ENCODE measurements around the gene LRRC2. TPM values are rescaled to one million over a fixed set of nuclear protein-coding genes. Genes with fewer than 3 reads are reported as not detected.

LRRC2 gene
- total and polyA plus RNA-seq, 10 donors: 0.59 to 10.9 (median 5.0) TPM

DNA sequence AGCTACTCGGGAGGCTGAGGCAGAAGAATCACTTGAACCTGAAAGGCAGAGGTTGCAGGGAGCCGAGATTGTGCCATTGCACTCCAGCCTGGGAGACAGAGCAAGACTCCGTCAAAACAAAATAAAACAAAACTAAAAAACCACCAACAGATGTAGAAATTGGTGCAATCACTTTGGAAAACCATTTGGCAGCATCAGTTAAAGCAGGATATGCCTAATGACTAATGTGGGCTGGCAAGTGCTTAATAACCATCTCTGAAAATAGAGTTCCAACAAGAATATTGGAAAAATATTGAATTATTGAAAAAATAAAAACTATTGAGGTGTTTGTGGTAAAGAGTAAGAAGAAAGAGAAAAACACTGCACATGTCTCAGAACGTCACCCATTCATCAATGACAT lies 84.5 kb downstream of the LRRC2 start:
- intact Hi-C loops (cut with DNase I; ENCODE audit: low total_unique reads): no loop called here
- Histone ChIP-seq H3K4me1 (peaks cover 0 to 41% (median 6%) of the 10 kb centered on the region in 6 donors), H3K9me3 (no peaks in the 10 kb centered on the region), H3K4me3 (no peak overlapping the region), H3K27me3 (replicated peaks in 1 of 7) (no peaks in the 10 kb centered on the region), H3K27ac (no peak overlapping the region), H3K36me3 (no peaks in the 10 kb centered on the region)
- no peak for DNase-seq
- WGBS, 5 donors: 80 to 93% (median 88%) methylated on average over 4 of the region's 4 CpGs
- TF ChIP-seq POLR2A (IDR thresholded peaks at IDR 0.05) (no peak), POLR2AphosphoS5 (IDR thresholded peaks at IDR 0.05) (no peak), CTCF (IDR thresholded peaks at IDR 0.05 in 8 of 11, conservative IDR thresholded peaks at IDR 0.05 in 3 of 11) (no peak)

DNA sequence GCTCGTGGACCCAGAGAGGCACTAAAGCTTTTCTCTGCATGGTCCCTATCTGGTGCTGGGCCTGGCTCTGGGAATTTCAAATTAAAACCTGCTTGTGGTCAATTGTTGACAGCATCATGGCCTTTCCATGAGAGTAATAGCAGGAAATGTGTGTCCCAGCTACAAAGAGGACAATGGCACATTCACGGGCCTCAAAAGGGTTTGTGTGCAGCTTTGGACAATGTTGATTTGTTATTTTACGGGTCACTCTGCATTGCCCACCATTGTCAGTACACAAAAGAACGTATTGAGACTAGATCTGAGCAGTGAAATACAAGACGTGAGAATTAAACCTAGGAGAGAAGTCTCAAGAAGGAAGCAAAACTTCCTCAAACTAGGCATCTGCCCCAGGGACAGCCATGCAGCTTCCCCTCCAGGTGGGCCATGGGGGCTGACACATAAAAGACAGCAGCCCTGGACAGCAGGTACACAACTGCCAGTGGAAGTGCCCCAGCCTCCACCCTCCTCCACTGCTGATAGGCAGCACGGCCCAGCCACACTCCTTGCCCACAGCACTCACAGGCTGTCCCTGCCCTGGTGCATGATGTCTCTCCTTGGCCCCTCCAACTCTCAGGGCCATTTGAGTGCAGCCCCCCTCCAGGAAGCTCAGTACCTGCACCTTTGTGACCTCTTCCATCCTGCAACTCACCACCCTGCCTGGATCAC lies 85.5 kb downstream of the LRRC2 start:
- Histone ChIP-seq H3K4me3 (no peak overlapping the region), H3K27me3 (replicated peaks in 1 of 7) (no peaks in the 10 kb centered on the region), H3K27ac (no peak overlapping the region), H3K9me3 (no peaks in the 10 kb centered on the region), H3K4me1 (peaks cover 0 to 51% (median 6%) of the 10 kb centered on the region in 6 donors), H3K36me3 (no peaks in the 10 kb centered on the region)
- intact Hi-C loops (cut with DNase I; ENCODE audit: low total_unique reads): no loop called here
- TF ChIP-seq POLR2AphosphoS5 (IDR thresholded peaks at IDR 0.05) (no peak), CTCF (IDR thresholded peaks at IDR 0.05 in 8 of 11, conservative IDR thresholded peaks at IDR 0.05 in 3 of 11) (no peak), POLR2A (IDR thresholded peaks at IDR 0.05) (no peak)
- DNase-seq: no peak
- 71 to 86% (median 75%) methylated on average over 6 of the region's 6 CpGs for WGBS, 5 donors

GRCh38 chr3:46479696-46480095 lies 86.4 kb downstream of the LRRC2 start:
- WGBS, 5 donors: 74 to 92% (median 86%) methylated on average over 5 of the region's 5 CpGs
- intact Hi-C loops (cut with DNase I; ENCODE audit: low total_unique reads): no loop called here
- H3K4me1 ChIP-seq: peaks cover 0 to 43% (median 2%) of the 10 kb centered on the region in 6 donors
- no peak overlapping the region for H3K4me3 ChIP-seq
- H3K27ac ChIP-seq: no peak overlapping the region
- H3K36me3 ChIP-seq: no peaks in the 10 kb centered on the region
- no peaks in the 10 kb centered on the region for H3K27me3 ChIP-seq (replicated peaks in 1 of 7)
- H3K9me3 ChIP-seq: peaks cover 0 to 6% (median 4%) of the 10 kb centered on the region in 8 donors
- no peak for TF ChIP-seq POLR2AphosphoS5 (IDR thresholded peaks at IDR 0.05)
- TF ChIP-seq CTCF (IDR thresholded peaks at IDR 0.05 in 8 of 11, conservative IDR thresholded peaks at IDR 0.05 in 3 of 11): no peak
- TF ChIP-seq POLR2A (IDR thresholded peaks at IDR 0.05): no peak
- DNase-seq: no peak

GRCh38 chr3:46479021-46479420 lies 87.1 kb downstream of the LRRC2 start:
- DNase-seq: no peak

More at GRCh38 chr3:46479021-46479420, 87.1 kb downstream of the LRRC2 start:
- no peak for TF ChIP-seq POLR2A (IDR thresholded peaks at IDR 0.05)
- H3K27ac ChIP-seq: peak overlapping the region in 1 of 8 donors; percentile 49
- no peak overlapping the region for H3K4me3 ChIP-seq
- no peaks in the 10 kb centered on the region for H3K27me3 ChIP-seq (replicated peaks in 1 of 7)
- WGBS, 5 donors: 84 to 94% (median 91%) methylated on average over 5 of the region's 5 CpGs
- intact Hi-C loops (cut with DNase I; ENCODE audit: low total_unique reads): no loop called here
- peaks cover 0 to 37% (median 0%) of the 10 kb centered on the region in 6 donors for H3K4me1 ChIP-seq
- no peaks in the 10 kb centered on the region for H3K36me3 ChIP-seq
- peaks cover 0 to 12% (median 10%) of the 10 kb centered on the region in 8 donors for H3K9me3 ChIP-seq
